ENCODE data around the gene GPATCH4. TPM values are rescaled to one million over a fixed set of nuclear protein-coding genes. Genes with fewer than 3 reads are reported as not detected.

GPATCH4 gene
- total RNA-seq, 1 experiment from 2014 or later: 25.1 TPM

- Histone ChIP-seq H3K27me3 (no peaks in the 10 kb centered on the region), H3K27ac (no peak overlapping the region), H3K4me1 (no peaks in the 10 kb centered on the region), H3K36me3 (no peaks in the 10 kb centered on the region), H3K4me3 (no peak overlapping the region), H3K9me3 (replicated peaks) (no peaks in the 10 kb centered on the region)
- DNase-seq: no peak
Measured at GRCh38 chr1:156582388-156583017, 18.8 kb downstream of the GPATCH4 start.

GRCh38 chr1:156581661-156582387 lies 19.5 kb downstream of the GPATCH4 start:
- Histone ChIP-seq H3K4me1 (no peaks in the 10 kb centered on the region), H3K36me3 (no peaks in the 10 kb centered on the region), H3K27me3 (no peaks in the 10 kb centered on the region), H3K9me3 (replicated peaks) (no peaks in the 10 kb centered on the region), H3K4me3 (no peak overlapping the region), H3K27ac (no peak overlapping the region)
- DNase-seq: peak; percentile 39 to 48

- H3K4me1 ChIP-seq: no peaks in the 10 kb centered on the region
- no peak within 1 kb of the TSS for H3K27ac ChIP-seq
- DNase-seq: no peak
- no peaks in the 10 kb centered on the region for H3K36me3 ChIP-seq
- H3K27me3 ChIP-seq: no peaks in the 10 kb centered on the region
- H3K4me3 ChIP-seq: no peak within 1 kb of the TSS
- H3K9me3 ChIP-seq (replicated peaks): no peaks in the 10 kb centered on the region
Measured at GRCh38 chr1:156579472-156579871, 21.8 kb downstream of the GPATCH4 start, which contains the start of gene TTC24. Gene TTC24, plus strand, starts transcription at chr1:156579723. Its CDS starts 1,642 bp downstream, at chr1:156581365.

GRCh38 chr1:156578055-156578454 lies 23.2 kb downstream of the GPATCH4 start:
- DNase-seq: no peak
- H3K27ac ChIP-seq: no peak overlapping the region
- 0 out of 2 replicates have a peak, but pooled peaks cover 2% of the 10 kb centered on the region for H3K27me3 ChIP-seq
- H3K4me1 ChIP-seq: no peaks in the 10 kb centered on the region
- no peaks in the 10 kb centered on the region for H3K9me3 ChIP-seq (replicated peaks)
- H3K4me3 ChIP-seq: no peak overlapping the region
- H3K36me3 ChIP-seq: no peaks in the 10 kb centered on the region

GRCh38 chr1:156577550-156577949 lies 23.7 kb downstream of the GPATCH4 start:
- no peak for DNase-seq
- Histone ChIP-seq H3K4me1 (no peaks in the 10 kb centered on the region), H3K27ac (no peak overlapping the region), H3K9me3 (replicated peaks) (no peaks in the 10 kb centered on the region), H3K27me3 (0 out of 2 replicates have a peak, but pooled peaks cover 2% of the 10 kb centered on the region), H3K4me3 (no peak overlapping the region), H3K36me3 (no peaks in the 10 kb centered on the region)

- H3K9me3 ChIP-seq (replicated peaks): no peaks in the 10 kb centered on the region
- DNase-seq: no peak
- H3K4me3 ChIP-seq: no peak overlapping the region
- 0 out of 2 replicates have a peak, but pooled peaks cover 2% of the 10 kb centered on the region for H3K27me3 ChIP-seq
- no peaks in the 10 kb centered on the region for H3K36me3 ChIP-seq
- H3K4me1 ChIP-seq: no peaks in the 10 kb centered on the region
- H3K27ac ChIP-seq: no peak overlapping the region
Measured at GRCh38 chr1:156574039-156574633, 27.1 kb downstream of the GPATCH4 start.

- Histone ChIP-seq H3K4me3 (peak overlapping the region; percentile 76), H3K4me1 (no peaks in the 10 kb centered on the region), H3K9me3 (replicated peaks) (no peaks in the 10 kb centered on the region), H3K27me3 (0 out of 2 replicates have a peak, but pooled peaks cover 2% of the 10 kb centered on the region), H3K27ac (no peak overlapping the region), H3K36me3 (no peaks in the 10 kb centered on the region)
- DNase-seq: no peak
Measured at GRCh38 chr1:156572663-156573018, 28.6 kb downstream of the GPATCH4 start.

- H3K4me3 ChIP-seq: peak within 1 kb of the TSS; percentile 76
- H3K9me3 ChIP-seq (replicated peaks): no peaks in the 10 kb centered on the region
- 0 out of 2 replicates have a peak, but pooled peaks cover 2% of the 10 kb centered on the region for H3K27me3 ChIP-seq
- H3K27ac ChIP-seq: peak within 1 kb of the TSS; percentile 56
- DNase-seq: peak; percentile 77 to 79
- H3K4me1 ChIP-seq: no peaks in the 10 kb centered on the region
- H3K36me3 ChIP-seq: no peaks in the 10 kb centered on the region
Measured at GRCh38 chr1:156571919-156572662, 29.2 kb downstream of the GPATCH4 start, which contains the start of gene IQGAP3. Gene IQGAP3, minus strand, starts transcription at chr1:156572565. Its CDS starts 36 bp downstream, at chr1:156572529.

GRCh38 chr1:156571261-156571852 lies 29.9 kb downstream of the GPATCH4 start:
- peak overlapping the region; percentile 56 for H3K27ac ChIP-seq
- peak overlapping the region; percentile 76 for H3K4me3 ChIP-seq
- H3K4me1 ChIP-seq: no peaks in the 10 kb centered on the region
- H3K9me3 ChIP-seq (replicated peaks): no peaks in the 10 kb centered on the region
- peak; percentile 28 to 52 for DNase-seq
- H3K27me3 ChIP-seq: 0 out of 2 replicates have a peak, but pooled peaks cover 2% of the 10 kb centered on the region
- H3K36me3 ChIP-seq: no peaks in the 10 kb centered on the region

- no peak overlapping the region for H3K27ac ChIP-seq
- no peak overlapping the region for H3K4me3 ChIP-seq
- H3K36me3 ChIP-seq: peaks cover 10% of the 10 kb centered on the region
- no peaks in the 10 kb centered on the region for H3K27me3 ChIP-seq
- no peak for DNase-seq
- no peaks in the 10 kb centered on the region for H3K4me1 ChIP-seq
- H3K9me3 ChIP-seq (replicated peaks): no peaks in the 10 kb centered on the region
Measured at GRCh38 chr1:156566436-156566835, 34.8 kb downstream of the GPATCH4 start.

GRCh38 chr1:156565519-156565918 lies 35.8 kb downstream of the GPATCH4 start:
- no peaks in the 10 kb centered on the region for H3K9me3 ChIP-seq (replicated peaks)
- H3K27ac ChIP-seq: no peak overlapping the region
- no peak overlapping the region for H3K4me3 ChIP-seq
- no peak for DNase-seq
- H3K27me3 ChIP-seq: no peaks in the 10 kb centered on the region
- H3K4me1 ChIP-seq: no peaks in the 10 kb centered on the region
- H3K36me3 ChIP-seq: peaks cover 12% of the 10 kb centered on the region

GRCh38 chr1:156560585-156561163 lies 40.6 kb downstream of the GPATCH4 start:
- H3K27me3 ChIP-seq: no peaks in the 10 kb centered on the region

GRCh38 chr1:156559797-156560385 lies 41.4 kb downstream of the GPATCH4 start:
- H3K36me3 ChIP-seq: peaks cover 32% of the 10 kb centered on the region
- H3K27ac ChIP-seq: no peak overlapping the region
- DNase-seq: no peak
- no peak overlapping the region for H3K4me3 ChIP-seq
- H3K27me3 ChIP-seq: no peaks in the 10 kb centered on the region
- H3K9me3 ChIP-seq (replicated peaks): no peaks in the 10 kb centered on the region
- H3K4me1 ChIP-seq: no peaks in the 10 kb centered on the region

More at GRCh38 chr1:156560585-156561163, 40.6 kb downstream of the GPATCH4 start:
- Histone ChIP-seq H3K36me3 (peaks cover 27% of the 10 kb centered on the region), H3K9me3 (replicated peaks) (no peaks in the 10 kb centered on the region), H3K4me3 (no peak overlapping the region), H3K27ac (no peak overlapping the region), H3K4me1 (no peaks in the 10 kb centered on the region)
- DNase-seq: no peak
